Fibroblast of peridontal ligament (primary cell): Measurements from ENCODE around the gene MRGPRD.

ENCODE experiments used
- DNase-seq: peaks from one replicate; pipeline ENCODE4 v3.0.0-alpha.2; 2010; ENCODE audit errors: extremely low read depth

Gene MRGPRD

GRCh38 chr11:68980776-68981065, at the start of gene MRGPRD:
Gene MRGPRD, minus strand, starts transcription at chr11:68980986. Its CDS starts 0 bp downstream, at chr11:68980986.
- no peak for DNase-seq

- no peak for DNase-seq
Observed at GRCh38 chr11:69030301-69030700, 49.5 kb upstream of the MRGPRD start.

DNA sequence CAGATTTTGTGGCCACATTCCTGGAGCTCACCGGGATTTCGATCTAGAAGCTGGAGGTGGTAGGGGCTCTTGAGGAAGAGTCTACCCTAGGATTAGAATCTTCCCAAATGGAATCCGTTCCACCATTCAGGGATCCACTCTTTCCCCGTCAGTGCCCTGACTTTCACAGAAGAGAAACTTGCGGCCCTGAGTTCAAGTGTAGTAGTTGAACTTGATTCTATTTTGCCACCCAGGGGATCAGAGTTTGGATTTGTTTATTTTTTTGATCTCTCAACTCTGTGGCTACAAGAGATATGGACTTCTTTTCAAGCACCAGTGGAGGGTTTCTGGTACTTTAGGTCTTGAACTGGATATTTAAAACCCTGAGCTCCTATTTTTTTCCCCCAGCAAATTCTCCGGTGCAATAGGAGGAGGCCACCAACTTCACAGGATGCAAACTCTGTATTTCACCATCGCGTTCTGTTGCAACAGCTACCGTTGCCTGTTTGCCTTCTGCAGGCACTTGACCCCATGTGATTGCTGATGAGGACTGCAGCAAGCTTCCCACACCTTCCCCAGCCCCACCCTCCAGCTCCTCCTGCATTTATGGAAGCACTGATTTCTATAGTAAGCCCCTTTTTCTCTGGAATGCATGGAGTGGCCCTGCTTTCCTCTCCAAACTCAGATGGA, 47.1 kb upstream of the MRGPRD start:
- DNase-seq, result peak; percentile 42

DNA sequence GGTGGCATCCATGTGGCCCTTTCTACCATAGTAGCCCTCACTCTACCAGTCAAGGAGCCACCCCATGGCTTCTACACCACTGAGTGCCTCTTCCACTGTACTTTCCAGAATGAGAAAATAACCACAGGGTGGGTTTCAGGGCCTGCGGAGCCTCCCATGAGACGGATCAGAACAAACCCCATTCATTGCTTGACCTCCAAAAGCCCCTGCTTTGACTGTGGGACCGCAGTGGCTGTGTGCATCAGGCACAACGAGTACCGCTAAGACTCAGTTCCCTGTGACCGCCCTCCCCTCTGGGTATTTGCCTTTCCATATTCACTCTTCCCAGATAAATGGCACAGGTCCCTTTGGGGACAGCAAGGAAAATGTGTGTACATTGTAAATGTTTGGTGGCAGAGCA, 43.7 kb upstream of the MRGPRD start:
- no peak for DNase-seq

- DNase-seq, result no peak
Observed at GRCh38 chr11:69022260-69022659, 41.5 kb upstream of the MRGPRD start.

DNA sequence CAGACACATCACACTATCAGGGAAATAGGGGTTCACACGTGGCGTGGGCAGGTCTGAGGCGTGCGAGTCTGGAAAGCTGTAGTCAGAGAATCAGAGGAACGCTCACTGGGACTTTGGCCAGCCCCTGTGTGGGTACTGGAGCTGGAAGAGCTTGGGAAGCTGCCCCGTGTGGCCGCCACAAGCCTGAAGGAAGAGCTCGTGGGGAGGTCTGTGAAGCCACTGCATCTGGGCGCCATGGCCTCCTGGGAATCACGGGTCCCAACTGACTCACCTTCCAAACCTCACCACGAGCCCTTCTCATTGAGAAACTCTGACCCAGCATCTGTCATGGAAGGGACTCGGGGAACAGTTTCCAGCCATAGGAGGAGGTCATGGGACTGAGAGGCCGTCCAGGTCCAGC, 38.1 kb upstream of the MRGPRD start:
- peak; percentile 85 for DNase-seq

GRCh38 chr11:69017951-69018350, 37.2 kb upstream of the MRGPRD start:
- no peak for DNase-seq

DNA sequence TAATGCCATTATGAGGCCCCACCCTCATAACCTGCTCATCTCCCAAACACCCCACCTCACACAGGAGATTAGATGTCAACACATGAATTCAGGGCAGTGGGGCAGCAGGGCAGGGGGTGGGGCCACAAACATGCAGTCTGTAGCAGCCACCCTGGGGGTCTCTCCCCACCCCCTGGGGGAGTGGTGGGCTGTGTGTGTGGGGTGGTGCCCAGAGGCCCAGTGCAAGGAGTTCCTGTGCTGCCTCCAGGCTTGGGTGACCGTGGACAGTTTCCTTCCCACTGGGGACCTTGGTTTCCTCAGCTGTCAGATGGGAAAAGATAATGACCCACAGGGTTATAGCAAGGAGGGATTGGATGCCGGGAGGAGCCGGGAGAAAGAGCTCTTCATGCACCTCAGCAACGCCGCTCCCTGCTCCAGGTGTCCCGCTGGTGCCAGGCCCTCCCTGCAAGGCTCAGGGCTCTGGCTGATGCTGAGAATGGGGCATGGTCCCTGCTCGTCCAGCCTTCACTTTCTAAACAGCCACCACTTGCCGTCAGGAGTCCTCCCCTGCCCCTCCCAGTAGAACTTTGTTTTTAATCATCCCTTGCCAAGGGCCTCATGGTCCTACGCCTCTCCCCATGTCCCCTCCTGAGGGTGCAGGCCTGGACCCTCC, 34.2 kb upstream of the MRGPRD start:
- DNase-seq, result no peak

DNA sequence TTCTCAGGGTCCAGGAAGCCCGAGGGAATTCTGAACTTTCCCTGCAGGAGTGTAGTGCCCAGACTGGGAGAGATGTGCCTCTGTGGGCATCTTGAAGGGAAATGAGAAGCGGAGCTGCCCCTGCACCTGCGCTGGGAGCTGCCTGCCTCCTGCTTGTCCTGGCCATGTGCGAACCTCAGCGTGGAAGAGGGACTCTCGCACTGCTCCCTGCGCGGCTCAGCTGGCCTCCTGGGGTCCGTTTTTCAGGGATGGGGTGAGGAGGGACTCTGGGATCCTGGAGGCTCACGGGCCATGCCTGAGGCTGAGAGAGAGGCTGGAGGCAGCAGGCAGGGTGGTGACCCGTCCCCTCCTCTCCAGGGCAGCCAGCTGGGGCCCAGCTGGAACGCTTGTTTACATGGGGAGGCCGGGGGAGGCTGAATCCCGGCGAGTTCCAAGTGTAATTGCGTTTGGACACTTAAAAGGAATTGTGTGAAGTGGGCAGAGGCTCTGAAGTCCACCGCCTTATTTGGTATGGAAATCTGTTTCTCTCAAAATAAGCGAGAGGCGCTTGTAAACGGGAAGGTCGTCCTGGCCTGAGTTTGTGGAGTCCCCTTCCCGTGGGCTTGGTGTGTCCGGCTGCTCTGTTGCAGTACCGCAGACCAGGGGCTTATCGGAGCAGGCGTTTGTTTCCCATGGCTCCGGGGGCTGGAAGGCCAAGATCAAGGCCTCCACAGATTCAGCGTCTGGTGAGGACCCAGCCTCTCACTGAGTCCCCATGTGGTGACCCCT, 33.5 kb upstream of the MRGPRD start:
- DNase-seq, result peak; percentile 81

DNA sequence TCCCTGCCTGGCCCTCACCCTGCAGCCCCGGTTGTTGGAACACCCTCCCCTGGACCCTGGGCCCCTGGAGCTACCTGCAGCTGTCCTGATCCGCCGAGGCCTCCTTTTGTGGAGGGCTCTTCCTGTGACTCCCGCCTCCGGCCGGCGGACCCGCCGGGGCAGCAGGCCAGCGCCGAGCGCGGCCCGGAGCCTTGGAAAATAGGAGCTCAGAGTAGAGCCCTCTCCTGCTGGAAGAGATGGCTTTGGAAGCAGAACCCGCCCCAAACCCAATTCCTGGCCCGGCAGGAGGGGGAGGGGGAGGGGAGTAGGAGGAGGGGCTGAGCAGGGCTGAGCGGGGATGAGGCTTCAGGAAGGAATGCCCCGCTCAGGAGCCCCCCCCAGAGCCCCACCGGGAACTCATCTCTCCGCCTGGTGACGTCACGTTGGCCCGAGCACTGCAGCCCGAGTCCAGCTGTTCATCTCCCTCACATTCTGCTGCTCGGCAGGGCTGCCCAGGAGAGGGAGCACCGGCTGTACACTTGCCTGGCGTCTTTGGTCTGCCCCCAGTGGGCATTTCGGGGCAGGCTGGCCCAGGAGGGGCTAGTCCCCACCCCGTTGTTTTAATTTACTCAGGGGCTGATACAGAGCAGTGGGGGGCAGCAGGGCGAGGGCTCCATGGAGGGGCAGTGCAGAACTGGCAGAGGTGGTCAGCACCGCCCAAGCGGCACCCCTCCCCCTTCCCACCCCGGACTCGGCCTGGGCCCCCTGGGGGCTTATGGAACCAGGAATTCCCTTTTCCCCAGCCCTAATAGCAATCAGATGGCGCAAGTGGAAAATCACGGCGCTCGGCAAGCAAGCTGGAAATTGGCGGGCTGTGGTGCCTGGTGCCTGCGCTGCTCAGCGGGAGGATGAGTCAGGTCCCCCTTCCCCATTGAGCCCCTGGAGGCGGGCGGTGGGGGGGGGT, 32.5 kb upstream of the MRGPRD start, which contains the start of gene MRGPRF:
Gene MRGPRF, minus strand, starts transcription at position 238 of the 943 bp plus-strand sequence. CDS start 3,345 bp downstream, outside the sequence.
- peak; percentile 96 for DNase-seq

- DNase-seq, result peak; percentile 43
Observed at GRCh38 chr11:69012092-69013008, 31.6 kb upstream of the MRGPRD start.

DNA sequence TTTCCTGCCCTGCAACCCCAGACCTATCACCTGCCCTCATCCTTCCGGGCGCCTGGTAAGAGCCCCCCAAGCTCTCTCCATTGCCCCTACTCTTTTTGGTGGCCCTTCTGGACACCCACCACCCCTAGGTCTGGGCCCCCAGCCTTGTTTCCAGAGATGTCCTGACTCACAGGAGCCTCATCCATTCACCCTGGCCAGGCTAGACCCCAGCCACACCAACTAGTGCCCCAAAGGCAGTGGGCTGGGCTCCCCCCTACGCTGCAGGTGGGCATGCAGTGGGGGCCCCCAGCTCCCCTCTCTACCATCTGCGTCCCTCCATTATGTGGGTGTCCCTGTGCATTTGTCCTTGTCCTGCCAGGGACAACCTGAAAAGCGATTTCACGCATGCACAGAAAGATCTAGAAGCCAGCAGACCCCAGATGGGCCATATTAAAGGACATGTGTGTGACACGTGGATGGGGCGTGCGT, 30.9 kb upstream of the MRGPRD start:
- no peak for DNase-seq

DNA sequence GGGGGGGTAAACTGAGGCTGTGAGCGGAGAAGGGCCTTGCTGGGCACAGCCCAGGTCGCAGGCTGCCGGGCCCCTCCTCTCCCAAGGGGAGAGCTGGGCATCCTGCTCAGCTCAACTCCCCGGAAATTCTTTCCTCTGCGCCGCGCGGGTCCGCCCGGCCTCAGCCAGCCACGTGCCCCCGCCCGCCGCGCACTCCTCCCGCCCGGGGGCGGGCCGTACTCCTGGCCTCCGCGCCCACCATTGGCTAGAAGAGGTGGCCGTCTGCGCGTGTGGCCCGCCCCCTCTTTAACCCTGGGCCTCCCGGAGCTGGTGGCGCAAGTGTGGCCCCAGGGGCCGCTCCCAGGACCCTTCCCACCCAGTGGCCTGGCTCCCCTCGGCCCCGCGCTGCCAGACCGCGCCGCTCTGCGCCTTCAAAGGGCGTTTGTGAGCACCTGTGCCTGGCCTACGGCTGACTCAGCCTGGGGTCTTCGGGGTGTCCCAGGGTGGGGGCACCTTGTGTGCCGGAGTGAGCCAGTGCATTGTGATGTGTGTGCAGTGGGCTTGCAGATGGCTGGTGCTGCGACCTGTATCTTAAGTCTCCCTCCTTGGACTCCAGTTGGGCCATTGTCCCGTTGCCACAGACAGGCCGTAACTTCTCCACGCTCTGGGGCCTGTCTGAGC, 30.3 kb upstream of the MRGPRD start:
- DNase-seq, result peak; percentile 67

- no peak for DNase-seq
Observed at GRCh38 chr11:69010361-69010891, 29.6 kb upstream of the MRGPRD start.

DNA sequence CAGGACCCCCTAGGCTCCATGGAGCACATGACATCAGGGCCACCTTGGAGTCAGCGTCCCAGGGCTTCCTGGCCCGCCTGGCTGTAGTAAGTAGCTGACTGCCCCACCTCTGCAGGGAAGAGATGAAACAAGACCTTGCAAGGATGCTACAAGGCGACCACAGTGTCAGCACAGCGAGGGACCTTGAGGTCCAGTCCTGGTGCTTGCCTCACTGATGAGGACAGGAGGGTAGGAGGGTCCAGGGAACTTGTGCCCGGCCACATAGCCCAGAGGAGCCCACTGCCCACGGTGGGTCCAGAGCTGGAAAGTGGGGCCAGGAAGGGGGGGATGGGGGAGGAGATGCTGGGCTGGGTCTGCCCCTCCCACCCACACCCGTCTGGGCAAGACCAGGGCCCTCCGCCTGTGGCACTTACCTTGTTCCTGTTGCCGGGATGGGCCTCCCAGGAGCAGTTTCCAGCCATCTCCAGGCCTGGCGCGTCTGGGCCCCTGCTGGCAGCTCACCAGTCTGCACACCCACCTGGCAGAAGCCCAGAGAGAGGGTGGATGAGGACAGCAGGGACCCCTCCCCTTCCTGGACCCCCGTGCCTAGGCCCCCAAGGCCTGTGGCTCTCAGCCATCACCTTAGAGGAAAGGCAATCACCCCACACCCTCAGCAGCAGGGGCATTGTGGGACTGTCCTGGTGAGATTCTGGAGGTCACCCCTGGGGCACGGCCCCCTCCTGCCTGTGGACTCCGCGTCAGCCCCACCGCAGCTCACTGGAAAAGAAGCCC, 28.8 kb upstream of the MRGPRD start:
- DNase-seq, result no peak

DNA sequence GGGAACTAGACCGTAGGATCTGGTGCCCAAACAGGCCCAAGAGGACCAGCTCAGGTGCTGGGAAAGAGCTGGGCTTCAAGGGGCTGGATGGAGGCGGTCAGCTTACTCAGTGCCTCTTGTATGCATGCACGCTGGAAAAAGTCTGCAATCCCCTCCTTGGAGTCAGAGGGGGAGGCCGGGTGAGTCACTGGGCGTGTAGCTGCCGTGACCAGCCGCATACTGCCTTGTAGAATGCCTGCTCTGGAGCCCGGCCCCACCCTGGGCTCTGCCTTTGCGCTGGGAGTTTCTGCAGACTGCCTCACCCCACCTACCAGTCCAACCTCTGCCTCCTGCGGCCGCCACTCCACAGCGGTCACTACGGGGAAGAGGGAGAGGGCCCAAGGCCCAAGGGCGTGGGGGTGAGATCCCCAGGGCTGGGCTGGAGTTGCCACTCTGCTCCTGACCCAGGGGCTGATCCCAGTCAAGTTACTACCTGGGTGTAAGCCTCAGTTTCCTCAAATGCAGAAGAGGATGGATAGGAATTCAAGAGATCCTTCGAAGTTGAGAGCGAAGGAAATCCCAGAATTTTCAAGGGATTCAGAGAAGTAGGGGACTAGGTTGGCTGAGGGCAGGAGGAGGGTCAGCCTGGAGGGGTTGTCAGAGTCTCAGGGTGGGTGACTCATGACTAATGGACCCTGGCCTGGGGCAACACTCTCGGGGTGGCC, 28.1 kb upstream of the MRGPRD start:
- peak; percentile 95 for DNase-seq

GRCh38 chr11:69007975-69008381, 27.2 kb upstream of the MRGPRD start:
- DNase-seq, result peak; percentile 63

- no peak for DNase-seq
Observed at GRCh38 chr11:69006816-69007215, 26.0 kb upstream of the MRGPRD start.
